HG02623 (cell line): Measurements from ENCODE around the gene GRAMD1A.
"Not testable (repeated sequence)": the region's sequence is repeated elsewhere in the genome, so short reads cannot be mapped to it uniquely, and the experiment has no call there.

Experiments used
- ATAC-seq: cut with Tn5 transposase; IDR thresholded peaks from one replicate; pipeline ENCODE4 v1.9.1; 2021; ENCODE audit warnings: moderate library complexity; ENCODE audit not compliant: unreplicated experiment

The GRAMD1A gene

GRCh38 chr19:34976611-34977010, 23.5 kb upstream of the GRAMD1A start:
- ATAC-seq: no peak

GRCh38 chr19:34979819-34980640, 20.1 kb upstream of the GRAMD1A start:
- no peak for ATAC-seq

- no peak for ATAC-seq
These were observed 17.8 kb upstream of the GRAMD1A start for GRCh38 chr19:34982275-34982674.

- ATAC-seq: no peak
These were observed 16.3 kb upstream of the GRAMD1A start for GRCh38 chr19:34983786-34984185.

- ATAC-seq: no peak
These were observed 15.8 kb upstream of the GRAMD1A start for GRCh38 chr19:34984287-34984686.

GRCh38 chr19:34985249-34986022, 14.7 kb upstream of the GRAMD1A start:
- ATAC-seq: no peak

GRCh38 chr19:34988119-34988518, 12.0 kb upstream of the GRAMD1A start:
- ATAC-seq: no peak

- no peak for ATAC-seq
These were observed 10.8 kb upstream of the GRAMD1A start for GRCh38 chr19:34989298-34989697.

- no peak for ATAC-seq
These were observed 9.4 kb upstream of the GRAMD1A start for GRCh38 chr19:34990578-34991192.

- no peak for ATAC-seq
These were observed 8.4 kb upstream of the GRAMD1A start for GRCh38 chr19:34991542-34992333.

- not testable (repeated sequence) for ATAC-seq
These were observed 7.5 kb upstream of the GRAMD1A start for GRCh38 chr19:34992582-34992981.

GRCh38 chr19:34994286-34994642, 5.9 kb upstream of the GRAMD1A start:
- ATAC-seq: no peak

- no peak for ATAC-seq
These were observed 5.2 kb upstream of the GRAMD1A start for GRCh38 chr19:34994643-34995541.

GRCh38 chr19:34995551-34995950, 4.6 kb upstream of the GRAMD1A start:
- no peak for ATAC-seq

GRCh38 chr19:34997071-34997617, 3.0 kb upstream of the GRAMD1A start:
- ATAC-seq: no peak

- not testable (repeated sequence) for ATAC-seq
These were observed 1.9 kb upstream of the GRAMD1A start for GRCh38 chr19:34998224-34998623.

- ATAC-seq: no peak
These were observed 1.2 kb upstream of the GRAMD1A start for GRCh38 chr19:34998777-34999497.

- ATAC-seq: no peak
These were observed 169 bp downstream of the GRAMD1A start for GRCh38 chr19:35000338-35000646.
